PC-3 (cell line): ENCODE measurements around the gene IGFBP4. TPM values are rescaled to one million over a fixed set of nuclear protein-coding genes. Genes with fewer than 3 reads are reported as not detected.

ENCODE experiments used
- ATAC-seq: fragments of 200-7000 bp; cut with Tn5 transposase; 2 replicates; pipeline ENCODE4 v1.9.1; 2020; ENCODE audit warnings: mild to moderate bottlenecking, moderate library complexity
- BruUV-seq: library from RNA; stranded (reverse); fragments of 400-500 nt; replicated peaks from 2 replicates; lab custom pipeline; 2021; lab: Mats Ljungman, UMichigan
- CTCF ChIA-PET: fragments of 300-600 bp; sonication (Branson Sonifier 250); formaldehyde crosslinking; loops from one replicate; lab custom pipeline; 2022; ENCODE audit warnings: antibody characterized with exemption; lab: Charles Lee
- POLR2A ChIA-PET: fragments of 300-600 bp; sonication (Branson Sonifier 250); formaldehyde crosslinking; loops from one replicate; lab custom pipeline; 2022; ENCODE audit warnings: antibody characterized with exemption; ENCODE audit not compliant: unreplicated experiment; lab: Charles Lee
- DNase-seq: peaks from one replicate; pipeline ENCODE4 v3.0.0-alpha.2; 2015
- H2AFZ ChIP-seq: fragments of 300-600 bp; sonication (generic); 2 replicates; pipeline ENCODE4 v1.6.0; 2016; ENCODE audit warnings: antibody characterized with exemption, low read length
- H3F3A ChIP-seq: fragments of 300-600 bp; sonication (generic); one replicate; pipeline ENCODE4 v1.6.0; 2017; ENCODE audit warnings: antibody characterized with exemption, low read length, control low read depth, mild to moderate bottlenecking; ENCODE audit not compliant: unreplicated experiment
- H3K27ac ChIP-seq: fragments of 300-600 bp; sonication (generic); 2 replicates; pipeline ENCODE4 v1.5.1; 2016; ENCODE audit warnings: mild to moderate bottlenecking, low read length
- H3K27me3 ChIP-seq: fragments of 300-600 bp; sonication (generic); 2 replicates; pipeline ENCODE4 v1.6.1; 2016; ENCODE audit warnings: low read length, mixed read lengths
- H3K36me3 ChIP-seq: fragments of 300-600 bp; sonication (generic); 2 replicates; pipeline ENCODE4 v1.6.1; 2016; ENCODE audit warnings: low read depth, mixed run types, low read length, mixed read lengths
- H3K4me1 ChIP-seq: fragments of 300-600 bp; sonication (generic); 2 replicates; pipeline ENCODE4 v1.5.1; 2016; ENCODE audit warnings: low read length; ENCODE audit not compliant: insufficient read depth
- H3K4me2 ChIP-seq: fragments of 300-600 bp; sonication (generic); 2 replicates; pipeline ENCODE4 v1.6.0; 2016; ENCODE audit warnings: low read length
- H3K4me3 ChIP-seq: fragments of 300-600 bp; sonication (generic); 2 replicates; pipeline ENCODE4 v1.5.1; 2016; ENCODE audit warnings: mild to moderate bottlenecking, low read length, mixed read lengths
- H3K79me2 ChIP-seq: fragments of 300-600 bp; sonication (generic); 2 replicates; pipeline ENCODE4 v1.6.1; 2017; ENCODE audit warnings: low read length, mixed read lengths
- H3K9ac ChIP-seq: fragments of 300-600 bp; sonication (generic); 2 replicates; pipeline ENCODE4 v1.6.0; 2016; ENCODE audit warnings: mild to moderate bottlenecking, low read length
- H3K9me2 ChIP-seq: fragments of 300-600 bp; sonication (generic); replicated peaks from 2 replicates; pipeline ENCODE4 v1.6.1; 2016; ENCODE audit warnings: mixed run types, low read length, mixed read lengths
- H3K9me3 ChIP-seq: fragments of 300-600 bp; sonication (generic); 2 replicates; pipeline ENCODE4 v1.6.1; 2016; ENCODE audit warnings: low read length, mixed read lengths
- H4K20me1 ChIP-seq: fragments of 300-600 bp; sonication (generic); 2 replicates; pipeline ENCODE4 v1.6.1; 2016; ENCODE audit warnings: low read length, mixed read lengths
- CTCF ChIP-seq: fragments of 300-600 bp; sonication (generic); conservative IDR thresholded peaks from 2 replicates; pipeline ENCODE4 v1.5.1; 2017; ENCODE audit warnings: antibody characterized with exemption, low read depth, mild to moderate bottlenecking, low read length
- EZH2 ChIP-seq: fragments of 300-600 bp; sonication (generic); IDR thresholded peaks from one replicate; pipeline ENCODE4 v1.6.1; 2017; ENCODE audit warnings: antibody characterized with exemption, mild to moderate bottlenecking, low read length; ENCODE audit not compliant: unreplicated experiment
- EZH2phosphoT487 ChIP-seq: fragments of 300-600 bp; sonication (generic); IDR thresholded peaks from 2 replicates; pipeline ENCODE4 v1.6.1; 2018; ENCODE audit warnings: mild to moderate bottlenecking, antibody characterized with exemption, low read length, borderline replicate concordance
- intact Hi-C: fragments of 100-400 bp; cut with micrococcal nuclease; formaldehyde crosslinking; loops from 2 replicates; pipeline ENCODE4 v1.9.0; 2023
- total RNA-seq: library from RNA; depleted of rRNA; stranded (reverse); fragments of >200 nt; gene quantifications from 2 replicates; pipeline ENCODE4 v1.2.3, GENCODE V29; 2014

IGFBP4 gene
- total RNA-seq, 1 experiment from 2014 or later: 164 TPM

- BruUV-seq: no TSS peak
- Histone ChIP-seq H3K9me2 (no peaks in the 10 kb centered on the region), H3K27me3 (no peaks in the 10 kb centered on the region), H3K27ac (peak overlapping the region; percentile 99), H3K9ac (no peak overlapping the region), H3K36me3 (peaks cover 50% of the 10 kb centered on the region), H3K79me2 (no peaks in the 10 kb centered on the region), H3K9me3 (no peaks in the 10 kb centered on the region), H2AFZ (no peak overlapping the region), H4K20me1 (no peaks in the 10 kb centered on the region), H3K4me2 (no peak overlapping the region), H3K4me3 (no peak overlapping the region), H3F3A (peaks cover 26% of the 10 kb centered on the region), H3K4me1 (peaks cover 49% of the 10 kb centered on the region)
- intact Hi-C loops: no loop called here
- POLR2A ChIA-PET: no interaction called here
- CTCF ChIA-PET: no interaction called here
- peak; percentile 24 for DNase-seq
- no peak for ATAC-seq
- no peak for TF ChIP-seq EZH2phosphoT487
- TF ChIP-seq EZH2: no peak
- no peak for TF ChIP-seq CTCF
These were observed 39.5 kb downstream of the IGFBP4 start for GRCh38 chr17:40482722-40483121.

- BruUV-seq: no TSS peak
- Histone ChIP-seq H2AFZ (no peak overlapping the region), H3F3A (peaks cover 31% of the 10 kb centered on the region), H3K4me2 (no peak overlapping the region), H3K9me3 (no peaks in the 10 kb centered on the region), H3K27ac (peak overlapping the region; percentile 99), H3K36me3 (peaks cover 59% of the 10 kb centered on the region), H4K20me1 (no peaks in the 10 kb centered on the region), H3K9me2 (no peaks in the 10 kb centered on the region), H3K79me2 (no peaks in the 10 kb centered on the region), H3K27me3 (no peaks in the 10 kb centered on the region), H3K9ac (no peak overlapping the region), H3K4me3 (no peak overlapping the region), H3K4me1 (peaks cover 56% of the 10 kb centered on the region)
- POLR2A ChIA-PET: no interaction called here
- TF ChIP-seq EZH2phosphoT487: no peak
- no peak for TF ChIP-seq CTCF
- no peak for TF ChIP-seq EZH2
- intact Hi-C loops: no loop called here
- ATAC-seq (no peak), DNase-seq (no peak)
- CTCF ChIA-PET: no interaction called here
These were observed 40.4 kb downstream of the IGFBP4 start for GRCh38 chr17:40483679-40484078.

GRCh38 chr17:40484285-40484972 is 41.2 kb downstream of the IGFBP4 start:
- CTCF ChIA-PET: no interaction called here

More at GRCh38 chr17:40484285-40484972, 41.2 kb downstream of the IGFBP4 start:
- H3K9me3 ChIP-seq: no peaks in the 10 kb centered on the region
- no peaks in the 10 kb centered on the region for H4K20me1 ChIP-seq
- peaks cover 63% of the 10 kb centered on the region for H3K36me3 ChIP-seq
- no TSS peak for BruUV-seq
- peak overlapping the region; percentile 99 for H3K27ac ChIP-seq
- H3K4me3 ChIP-seq: no peak overlapping the region
- no peaks in the 10 kb centered on the region for H3K27me3 ChIP-seq
- no peak overlapping the region for H2AFZ ChIP-seq
- no peaks in the 10 kb centered on the region for H3K9me2 ChIP-seq
- POLR2A ChIA-PET: no interaction called here
- no peak for DNase-seq
- H3K4me2 ChIP-seq: no peak overlapping the region
- peaks cover 31% of the 10 kb centered on the region for H3F3A ChIP-seq
- H3K9ac ChIP-seq: no peak overlapping the region
- intact Hi-C loops: no loop called here
- peaks cover 56% of the 10 kb centered on the region for H3K4me1 ChIP-seq
- TF ChIP-seq EZH2: no peak
- TF ChIP-seq EZH2phosphoT487: no peak
- no peak for TF ChIP-seq CTCF
- ATAC-seq: no peak
- H3K79me2 ChIP-seq: no peaks in the 10 kb centered on the region
